Measurements from ENCODE around the gene MOGAT3.

MOGAT3 gene

DNA sequence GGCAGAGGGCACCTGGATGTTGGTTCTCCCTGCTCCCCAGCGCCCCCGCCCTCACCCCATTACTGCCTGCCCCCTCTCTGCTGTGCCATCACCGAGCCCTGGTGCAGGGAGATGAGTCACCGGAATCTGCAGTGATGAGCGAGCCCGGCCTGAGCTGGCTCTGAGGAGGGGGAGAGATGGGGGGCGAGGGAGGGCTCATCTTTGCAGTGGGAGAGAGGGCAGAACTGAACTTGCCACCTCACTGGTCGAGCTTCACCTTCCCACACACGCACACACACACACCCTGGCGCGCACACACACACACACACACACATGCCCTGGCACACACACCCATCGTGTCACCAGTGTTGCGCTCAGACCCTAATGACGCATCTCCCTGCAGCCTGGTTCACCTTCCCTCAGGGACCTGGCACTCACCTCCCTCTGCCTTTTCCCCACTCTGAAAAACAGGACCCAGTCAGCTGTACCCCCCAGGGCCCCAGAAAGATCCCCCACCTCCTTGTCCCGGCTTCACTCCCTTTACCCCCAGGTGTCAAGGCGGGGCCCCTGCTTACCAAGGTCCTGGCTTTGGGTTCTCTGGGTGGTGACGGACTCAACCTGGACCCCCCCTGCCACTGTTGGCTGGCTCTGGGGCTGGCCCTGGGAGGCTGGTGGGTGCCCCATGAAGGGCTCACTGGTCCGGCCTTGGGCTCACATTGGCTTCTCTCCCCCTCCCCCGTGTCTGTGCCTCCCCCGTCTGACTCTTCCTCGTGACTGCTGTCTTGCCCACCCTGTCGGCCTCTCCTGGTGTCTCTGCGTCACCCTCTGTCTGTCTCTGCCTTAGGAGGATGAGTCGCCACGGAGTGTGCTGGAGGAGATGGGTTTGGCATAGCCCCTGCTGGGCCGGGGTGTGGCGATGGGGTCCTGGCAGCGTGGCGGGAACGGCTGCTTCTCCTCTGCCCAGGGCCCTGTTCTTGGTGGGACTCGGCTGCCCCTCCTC is 40.9 kb downstream of the MOGAT3 start:
- no peak for DNase-seq

DNA sequence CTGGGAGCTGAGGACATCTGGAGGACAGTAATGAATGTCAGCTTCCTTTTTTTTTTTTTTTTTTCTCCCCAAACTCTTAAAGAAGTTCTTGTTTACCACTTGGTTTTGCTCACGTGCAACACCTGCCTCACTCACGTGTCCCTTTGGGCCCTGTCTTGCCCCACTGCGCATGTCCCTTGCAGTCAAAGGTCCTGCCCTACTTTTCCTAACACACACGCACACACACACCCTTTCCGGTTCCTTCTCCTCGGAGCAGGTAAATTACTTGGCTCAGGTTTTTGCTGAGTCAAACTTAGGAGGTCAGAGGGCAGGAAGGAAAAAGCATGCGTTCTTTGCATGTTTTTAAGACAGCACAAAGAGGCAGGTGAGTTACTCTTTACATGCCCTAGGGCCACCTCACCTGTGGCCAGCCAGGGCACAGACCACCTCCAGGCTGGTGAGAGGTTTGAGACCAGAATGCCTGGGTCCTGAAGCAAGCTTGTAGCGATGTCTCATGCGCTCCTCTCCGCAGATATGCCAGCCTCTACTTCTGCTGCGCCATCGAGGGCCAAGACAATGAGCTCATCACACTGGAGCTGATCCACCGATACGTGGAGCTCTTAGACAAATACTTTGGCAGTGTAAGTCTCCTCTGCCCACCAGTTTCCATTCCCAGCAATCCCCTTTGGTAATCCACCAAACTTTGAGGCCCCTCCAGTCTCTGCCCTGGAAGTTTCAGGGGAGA is 43.8 kb downstream of the MOGAT3 start:
- no peak for DNase-seq

DNA sequence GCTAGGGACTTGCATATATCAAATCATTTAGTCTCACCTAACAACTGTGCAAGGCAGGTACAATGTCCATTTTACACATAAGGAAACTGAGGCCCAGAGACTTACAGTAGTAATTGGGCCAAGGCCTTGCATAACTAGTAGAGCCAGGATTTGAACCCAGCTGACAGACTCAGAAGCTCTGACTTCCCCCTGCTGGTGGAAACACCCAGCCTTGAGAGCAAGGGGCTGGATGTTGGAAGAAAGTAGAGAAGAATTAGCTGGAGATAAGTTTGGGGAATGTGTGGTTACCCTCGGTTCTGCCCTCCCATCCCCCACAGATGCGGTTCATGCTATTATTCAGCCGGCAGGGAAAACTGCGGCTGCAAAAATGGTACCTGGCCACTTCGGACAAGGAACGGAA is 44.6 kb downstream of the MOGAT3 start:
- DNase-seq: no peak

DNA sequence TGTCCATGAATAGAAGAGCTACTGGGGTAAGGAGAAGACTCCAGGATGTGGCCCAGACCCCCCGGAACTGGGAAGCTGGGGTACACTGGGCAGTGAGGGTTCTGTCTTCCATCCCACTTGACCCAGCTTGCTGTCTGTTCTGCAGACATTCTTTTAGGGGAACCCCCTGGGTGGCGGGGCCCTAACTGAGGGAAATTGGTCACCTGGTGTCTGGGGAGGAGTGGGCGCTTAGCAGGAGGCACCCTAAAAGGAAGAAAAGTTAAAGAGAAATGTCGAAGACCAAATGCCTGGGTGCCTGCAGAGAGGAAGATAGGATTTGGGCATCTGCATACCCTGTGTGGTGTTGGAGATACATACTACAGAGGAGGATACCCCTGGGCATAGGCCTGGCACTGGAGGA is 45.5 kb downstream of the MOGAT3 start:
- DNase-seq: no peak

DNA sequence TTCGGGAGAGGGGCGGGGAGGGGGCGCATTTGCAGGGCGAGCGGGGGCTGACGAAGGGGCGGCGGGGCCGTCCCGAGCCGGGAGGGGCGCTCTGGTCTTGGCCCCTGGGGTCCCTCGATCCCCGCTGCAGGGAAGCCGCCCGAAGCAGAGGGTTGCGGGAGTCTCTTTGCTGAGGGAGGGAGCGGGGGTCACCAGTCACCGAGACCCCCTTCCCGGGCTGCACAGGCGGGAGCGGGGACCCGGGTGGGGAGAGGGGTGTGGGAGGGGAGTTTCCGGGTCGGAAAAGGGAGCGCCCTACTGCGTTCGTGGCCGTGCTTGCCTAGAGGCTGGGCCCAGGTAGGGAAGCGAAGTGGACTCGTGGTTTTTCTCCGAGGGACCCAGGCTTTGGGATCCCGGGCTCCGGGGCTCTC is 46.1 kb downstream of the MOGAT3 start:
- no peak for DNase-seq

GRCh38 chr7:101153969-101154692 is 46.7 kb downstream of the MOGAT3 start, which contains the start of gene AP1S1:
AP1S1 (plus strand) TSS chr7:101154476; CDS start chr7:101154515, 39 bp downstream.
- peak; percentile 25 for DNase-seq

DNA sequence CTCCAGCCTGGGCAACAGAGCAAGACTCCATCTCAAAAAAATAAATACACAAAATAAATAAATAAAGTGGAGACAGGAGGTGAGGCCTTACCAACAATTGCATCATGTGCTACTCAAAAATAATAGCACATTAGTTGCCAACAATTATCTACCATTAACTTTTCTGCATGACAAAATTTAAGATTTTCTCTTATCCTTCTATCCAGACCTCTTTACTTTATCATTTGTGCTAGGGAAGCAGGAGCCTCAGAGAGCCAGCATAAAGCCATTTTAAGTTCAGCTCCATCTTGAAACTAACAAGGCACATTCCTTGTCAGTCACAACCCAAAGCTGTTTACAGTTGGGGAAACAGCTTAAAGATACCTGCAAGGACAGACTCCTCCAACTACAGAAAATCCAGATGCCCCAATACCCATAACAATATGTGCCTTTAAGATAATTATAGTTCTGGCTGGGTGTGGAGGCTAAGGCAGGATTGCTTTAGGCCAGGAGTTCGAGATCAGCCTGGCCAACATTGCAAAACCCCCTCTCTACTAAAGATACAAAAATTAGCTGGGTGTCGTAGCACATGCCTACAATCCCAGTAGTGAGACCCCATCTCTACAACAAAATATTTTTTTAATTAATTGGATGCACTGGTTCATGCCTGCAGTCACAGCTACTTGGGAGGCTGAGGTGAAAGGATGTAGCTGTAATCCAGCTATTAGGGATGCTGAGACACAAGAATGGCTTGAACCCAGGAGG is 48.8 kb downstream of the MOGAT3 start:
- DNase-seq: no peak

All from SIG-M5 (cell line).